Measurements from ENCODE around the gene GALNT7.

- TF ChIP-seq CTCF (IDR thresholded peaks at IDR 0.05 in 2 of 3, conservative IDR thresholded peaks at IDR 0.05 in 1 of 3; ENCODE audit: control insufficient read depth in 2 of 3, extremely low read depth in 1 of 3, insufficient read depth in 1 of 3, low read depth in 3 of 3, low read length in 3 of 3) (no peak), FOS (IDR thresholded peaks at IDR 0.05; ENCODE audit: borderline replicate concordance, extremely low read depth, insufficient read length) (no peak), JUNB (IDR thresholded peaks at IDR 0.05) (no peak), MTA2 (IDR thresholded peaks at IDR 0.05; ENCODE audit: low read depth) (no peak), RB1 (IDR thresholded peaks at IDR 0.05; ENCODE audit: borderline replicate concordance) (no peak), KDM1A (IDR thresholded peaks at IDR 0.05; ENCODE audit: borderline replicate concordance) (no peak)
Measured at GRCh38 chr4:173174594-173175012, 6.0 kb downstream of the GALNT7 start.

Measured in GM12878 (cell line).